ENCODE data around the gene PTP4A2. TPM values are rescaled to one million over a fixed set of nuclear protein-coding genes. Genes with fewer than 3 reads are reported as not detected.

PTP4A2 gene
- total and polyA plus RNA-seq, 10 of the 15 experiments (the other 5 are each of a cell fraction or from before 2014, with no cell fraction given): 180 to 909 (median 375) TPM

- ChIA-PET RAD21 (ENCODE audit: unreplicated experiment) (interaction anchor here (0.6 to 2.0 kb wide), 6 partner anchors 13 to 69 kb away, joined by 3 to 7 read pairs (median 3); no protein-coding TSS in a partner anchor), CTCF (interaction anchor here (5.6 kb wide), 1 partner anchor 58 kb away, joined by 31 read pairs; no protein-coding TSS in a partner anchor), POLR2A (interaction anchor here (0.6 to 1.9 kb wide), 6 partner anchors 8 to 160 kb away, joined by 3 to 15 read pairs (median 5); no protein-coding TSS in a partner anchor), SMC1A (ENCODE audit: uncharacterized antibody, unreplicated experiment) (interaction anchor here (0.6 to 4.0 kb wide), 10 partner anchors 8 to 1134 kb away, joined by 3 to 34 read pairs (median 4); no protein-coding TSS in a partner anchor)
- in situ Hi-C loops (cut with MboI): no loop called here
- peak; percentile 19; the same call in 1 of the 3 replicates for ATAC-seq
- Histone ChIP-seq H2AFZ (ENCODE audit: control insufficient read depth, low read depth, low read length) (no peak overlapping the region), H3K27me3 (replicated peaks in 1 of 2; ENCODE audit: control insufficient read depth in 2 of 2, insufficient read depth in 2 of 2, low read length in 1 of 2) (no peaks in the 10 kb centered on the region), H3K9me3 (replicated peaks; ENCODE audit: control insufficient read depth, insufficient read depth, low read length) (peaks cover 4% of the 10 kb centered on the region; the same call in 1 of the 3 replicates), H3K4me3 (no peak overlapping the region), H3K4me1 (ENCODE audit: control insufficient read depth, insufficient read depth, low read length) (peaks cover 13% of the 10 kb centered on the region), H3K36me3 (ENCODE audit: control insufficient read depth in 2 of 2, insufficient read depth in 2 of 2, low read length in 1 of 2) (peaks cover 15 to 19% of the 10 kb centered on the region in 2 experiments), H3K79me2 (ENCODE audit: control insufficient read depth, insufficient read depth, low read length) (peaks cover 6% of the 10 kb centered on the region), H3K4me2 (ENCODE audit: control insufficient read depth, insufficient read depth) (no peak overlapping the region), H4K20me1 (ENCODE audit: control insufficient read depth, insufficient read depth) (no peaks in the 10 kb centered on the region), H3K9ac (ENCODE audit: control insufficient read depth, insufficient read depth, low read length) (no peak overlapping the region), H3K27ac (ENCODE audit: control insufficient read depth, insufficient read depth) (no peak overlapping the region)
- intact Hi-C loops (cut with micrococcal nuclease; ENCODE audit: unreplicated experiment): no loop called here
- no TSS peak for BruUV-seq (replicated peaks)
- no peak for DNase-seq (ENCODE audit: low read depth, low spot score)
- no peak for FAIRE-seq
- TF ChIP-seq TARDBP (IDR thresholded peaks at IDR 0.05; ENCODE audit: borderline replicate concordance) (no peak), PML (IDR thresholded peaks at IDR 0.05; ENCODE audit: low read length) (0 out of 2 replicates have a peak, but pooled peaks have one; percentile 4), POLR2AphosphoS5 (IDR thresholded peaks at IDR 0.05; ENCODE audit: low read length) (peak; percentile 7; the same call in 1 of the 2 replicates), ZBTB4 (CRISPR knock-in tag; IDR thresholded peaks at IDR 0.05) (0 out of 2 replicates have a peak, but pooled peaks have one; percentile 53), SKIL (IDR thresholded peaks at IDR 0.05; ENCODE audit: low read depth, poor library complexity, severe bottlenecking) (no peak), ZNF274 (IDR thresholded peaks at IDR 0.05; ENCODE audit: insufficient read depth, insufficient read length) (no peak)
- WGBS (ENCODE audit: insufficient coverage, insufficient replicate concordance, low lambda C conversion rate, missing lambda C conversion rate): 98% methylated on average over 2 of the region's 2 CpGs
These were observed 32.5 kb downstream of the PTP4A2 start for GRCh38 chr1:31905681-31906080.

Data from GM12878 (cell line).